Neural cell (in vitro differentiated cells): Measurements from ENCODE around the gene INPP1.

ENCODE experiments used
- EP300 ChIP-seq: fragments of 450-650 bp; conservative IDR thresholded peaks from 2 replicates; pipeline ENCODE4 v1.6.1; 2014; ENCODE audit warnings: antibody characterized with exemption, mild to moderate bottlenecking, moderate library complexity; ENCODE audit not compliant: poor library complexity, severe bottlenecking
- EZH2 ChIP-seq: fragments of 200-600, 300-800 bp; shearing (Covaris generic), sonication (generic); IDR thresholded peaks from 2 replicates; pipeline ENCODE4 v1.6.1; 2014; ENCODE audit warnings: antibody characterized with exemption, low read length, borderline replicate concordance, mild to moderate bottlenecking; ENCODE audit not compliant: insufficient read depth, poor library complexity, severe bottlenecking
- POLR2AphosphoS5 ChIP-seq: IDR thresholded peaks from 2 replicates; pipeline ENCODE4 v1.6.1; 2012
- RAD21 ChIP-seq: fragments of 450-650 bp; conservative IDR thresholded peaks from 2 replicates; pipeline ENCODE4 v1.6.1; 2014; ENCODE audit warnings: antibody characterized with exemption, mild to moderate bottlenecking, moderate library complexity
- SMC3 ChIP-seq: fragments of 450-650 bp; conservative IDR thresholded peaks from 2 replicates; pipeline ENCODE4 v1.6.1; 2014; ENCODE audit warnings: antibody characterized with exemption, mild to moderate bottlenecking, moderate library complexity; ENCODE audit not compliant: poor library complexity
- TAF1 ChIP-seq: IDR thresholded peaks from 2 replicates; pipeline ENCODE4 v1.6.1; 2012; ENCODE audit warnings: low read depth
- TF ChIP-seq, protein P1 (sequence below): IDR thresholded peaks from 2 replicates; pipeline ENCODE4 v1.6.1; 2012; ENCODE audit warnings: borderline replicate concordance
- TF ChIP-seq, protein P2 (sequence below): fragments of 450-650 bp; IDR thresholded peaks from 2 replicates; pipeline ENCODE4 v1.5.1; 2014; ENCODE audit warnings: antibody characterized with exemption, mild to moderate bottlenecking, moderate library complexity; ENCODE audit not compliant: poor library complexity, severe bottlenecking

DNA sequence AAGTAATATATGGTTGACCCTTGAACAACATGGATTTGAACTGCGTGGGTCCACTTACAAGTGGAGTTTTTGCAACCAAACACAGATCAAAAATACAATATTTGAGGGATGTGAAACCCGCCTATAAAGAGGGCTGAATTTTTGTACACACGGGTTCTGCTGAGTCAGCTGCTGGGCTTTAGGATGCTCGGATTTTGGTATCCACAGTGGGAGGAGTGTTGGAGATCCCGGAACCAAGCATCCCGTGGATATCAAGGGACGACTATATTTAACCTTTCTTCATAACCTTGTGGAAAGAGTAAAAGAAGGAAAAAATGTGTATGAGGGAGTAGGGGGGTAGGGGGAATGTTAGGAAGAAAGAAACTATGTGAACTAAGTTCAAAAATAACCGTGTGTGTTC is 10.0 kb upstream of the INPP1 start:
- TF ChIP-seq, protein P1, sequence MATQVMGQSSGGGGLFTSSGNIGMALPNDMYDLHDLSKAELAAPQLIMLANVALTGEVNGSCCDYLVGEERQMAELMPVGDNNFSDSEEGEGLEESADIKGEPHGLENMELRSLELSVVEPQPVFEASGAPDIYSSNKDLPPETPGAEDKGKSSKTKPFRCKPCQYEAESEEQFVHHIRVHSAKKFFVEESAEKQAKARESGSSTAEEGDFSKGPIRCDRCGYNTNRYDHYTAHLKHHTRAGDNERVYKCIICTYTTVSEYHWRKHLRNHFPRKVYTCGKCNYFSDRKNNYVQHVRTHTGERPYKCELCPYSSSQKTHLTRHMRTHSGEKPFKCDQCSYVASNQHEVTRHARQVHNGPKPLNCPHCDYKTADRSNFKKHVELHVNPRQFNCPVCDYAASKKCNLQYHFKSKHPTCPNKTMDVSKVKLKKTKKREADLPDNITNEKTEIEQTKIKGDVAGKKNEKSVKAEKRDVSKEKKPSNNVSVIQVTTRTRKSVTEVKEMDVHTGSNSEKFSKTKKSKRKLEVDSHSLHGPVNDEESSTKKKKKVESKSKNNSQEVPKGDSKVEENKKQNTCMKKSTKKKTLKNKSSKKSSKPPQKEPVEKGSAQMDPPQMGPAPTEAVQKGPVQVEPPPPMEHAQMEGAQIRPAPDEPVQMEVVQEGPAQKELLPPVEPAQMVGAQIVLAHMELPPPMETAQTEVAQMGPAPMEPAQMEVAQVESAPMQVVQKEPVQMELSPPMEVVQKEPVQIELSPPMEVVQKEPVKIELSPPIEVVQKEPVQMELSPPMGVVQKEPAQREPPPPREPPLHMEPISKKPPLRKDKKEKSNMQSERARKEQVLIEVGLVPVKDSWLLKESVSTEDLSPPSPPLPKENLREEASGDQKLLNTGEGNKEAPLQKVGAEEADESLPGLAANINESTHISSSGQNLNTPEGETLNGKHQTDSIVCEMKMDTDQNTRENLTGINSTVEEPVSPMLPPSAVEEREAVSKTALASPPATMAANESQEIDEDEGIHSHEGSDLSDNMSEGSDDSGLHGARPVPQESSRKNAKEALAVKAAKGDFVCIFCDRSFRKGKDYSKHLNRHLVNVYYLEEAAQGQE = no peak
- TF ChIP-seq, protein P2, sequence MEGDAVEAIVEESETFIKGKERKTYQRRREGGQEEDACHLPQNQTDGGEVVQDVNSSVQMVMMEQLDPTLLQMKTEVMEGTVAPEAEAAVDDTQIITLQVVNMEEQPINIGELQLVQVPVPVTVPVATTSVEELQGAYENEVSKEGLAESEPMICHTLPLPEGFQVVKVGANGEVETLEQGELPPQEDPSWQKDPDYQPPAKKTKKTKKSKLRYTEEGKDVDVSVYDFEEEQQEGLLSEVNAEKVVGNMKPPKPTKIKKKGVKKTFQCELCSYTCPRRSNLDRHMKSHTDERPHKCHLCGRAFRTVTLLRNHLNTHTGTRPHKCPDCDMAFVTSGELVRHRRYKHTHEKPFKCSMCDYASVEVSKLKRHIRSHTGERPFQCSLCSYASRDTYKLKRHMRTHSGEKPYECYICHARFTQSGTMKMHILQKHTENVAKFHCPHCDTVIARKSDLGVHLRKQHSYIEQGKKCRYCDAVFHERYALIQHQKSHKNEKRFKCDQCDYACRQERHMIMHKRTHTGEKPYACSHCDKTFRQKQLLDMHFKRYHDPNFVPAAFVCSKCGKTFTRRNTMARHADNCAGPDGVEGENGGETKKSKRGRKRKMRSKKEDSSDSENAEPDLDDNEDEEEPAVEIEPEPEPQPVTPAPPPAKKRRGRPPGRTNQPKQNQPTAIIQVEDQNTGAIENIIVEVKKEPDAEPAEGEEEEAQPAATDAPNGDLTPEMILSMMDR = no peak
- no peak for TF ChIP-seq RAD21
- no peak for TF ChIP-seq EZH2
- no peak for TF ChIP-seq POLR2AphosphoS5
- no peak for TF ChIP-seq SMC3
- TF ChIP-seq TAF1 = no peak
- no peak for TF ChIP-seq EP300
